Measurements from ENCODE around the gene WWTR1. TPM values are rescaled to one million over a fixed set of nuclear protein-coding genes. Genes with fewer than 3 reads are reported as not detected.

The WWTR1 gene
- total RNA-seq, 2 donors from 2014 or later: 17.3 to 18.5 TPM

- no peak overlapping the region for H3K27ac ChIP-seq (ENCODE audit: low read depth, low read length)
- H3K9me3 Mint-ChIP-seq: no peaks in the 10 kb centered on the region
- no peak overlapping the region for H3K4me3 ChIP-seq (ENCODE audit: low read length)
- no peaks in the 10 kb centered on the region for H3K27me3 Mint-ChIP-seq (ENCODE audit: insufficient read depth)
- H3K27ac Mint-ChIP-seq: no peak overlapping the region
- no peaks in the 10 kb centered on the region for H3K4me1 ChIP-seq (ENCODE audit: control insufficient read depth, insufficient read depth, low read length)
- H3K36me3 ChIP-seq (ENCODE audit: control insufficient read depth, insufficient read depth, low read length): no peaks in the 10 kb centered on the region
- WGBS, 2 experiments (ENCODE audit: insufficient coverage in 1 of 2, insufficient read length in 1 of 2): 90 to 91% methylated on average over 1 to 4 of the region's 4 CpGs
- TF ChIP-seq, protein P1, sequence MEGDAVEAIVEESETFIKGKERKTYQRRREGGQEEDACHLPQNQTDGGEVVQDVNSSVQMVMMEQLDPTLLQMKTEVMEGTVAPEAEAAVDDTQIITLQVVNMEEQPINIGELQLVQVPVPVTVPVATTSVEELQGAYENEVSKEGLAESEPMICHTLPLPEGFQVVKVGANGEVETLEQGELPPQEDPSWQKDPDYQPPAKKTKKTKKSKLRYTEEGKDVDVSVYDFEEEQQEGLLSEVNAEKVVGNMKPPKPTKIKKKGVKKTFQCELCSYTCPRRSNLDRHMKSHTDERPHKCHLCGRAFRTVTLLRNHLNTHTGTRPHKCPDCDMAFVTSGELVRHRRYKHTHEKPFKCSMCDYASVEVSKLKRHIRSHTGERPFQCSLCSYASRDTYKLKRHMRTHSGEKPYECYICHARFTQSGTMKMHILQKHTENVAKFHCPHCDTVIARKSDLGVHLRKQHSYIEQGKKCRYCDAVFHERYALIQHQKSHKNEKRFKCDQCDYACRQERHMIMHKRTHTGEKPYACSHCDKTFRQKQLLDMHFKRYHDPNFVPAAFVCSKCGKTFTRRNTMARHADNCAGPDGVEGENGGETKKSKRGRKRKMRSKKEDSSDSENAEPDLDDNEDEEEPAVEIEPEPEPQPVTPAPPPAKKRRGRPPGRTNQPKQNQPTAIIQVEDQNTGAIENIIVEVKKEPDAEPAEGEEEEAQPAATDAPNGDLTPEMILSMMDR (conservative IDR thresholded peaks at IDR 0.05): no peak
- no peaks in the 10 kb centered on the region for H3K36me3 Mint-ChIP-seq (ENCODE audit: low read depth)
- H3K4me3 Mint-ChIP-seq: no peak overlapping the region
- DNase-seq: no peak
- peaks cover 19% of the 10 kb centered on the region for H3K4me1 Mint-ChIP-seq
- no peak overlapping the region for H3K9ac ChIP-seq (ENCODE audit: extremely low read depth, low read length, poor library complexity, severe bottlenecking)
- no peaks in the 10 kb centered on the region for H3K27me3 ChIP-seq (ENCODE audit: control insufficient read depth, insufficient read depth, low read length, poor library complexity, severe bottlenecking)
- no peaks in the 10 kb centered on the region for H3K9me3 ChIP-seq (ENCODE audit: control insufficient read depth, low read length)
Measured at GRCh38 chr3:149590691-149591441, 67.0 kb downstream of the WWTR1 start.

GRCh38 chr3:149589332-149589731, 68.5 kb downstream of the WWTR1 start:
- Mint-ChIP-seq H3K27ac (no peak overlapping the region), H3K27me3 (ENCODE audit: insufficient read depth) (no peaks in the 10 kb centered on the region), H3K4me1 (peaks cover 16% of the 10 kb centered on the region), H3K9me3 (no peaks in the 10 kb centered on the region), H3K4me3 (no peak overlapping the region), H3K36me3 (ENCODE audit: low read depth) (no peaks in the 10 kb centered on the region)
- 86 to 92% methylated on average over 2 to 4 of the region's 4 CpGs for WGBS, 2 experiments (ENCODE audit: insufficient coverage in 1 of 2, insufficient read length in 1 of 2)
- TF ChIP-seq, protein P1 (conservative IDR thresholded peaks at IDR 0.05): no peak
- Histone ChIP-seq H3K27me3 (ENCODE audit: control insufficient read depth, insufficient read depth, low read length, poor library complexity, severe bottlenecking) (no peaks in the 10 kb centered on the region), H3K4me1 (ENCODE audit: control insufficient read depth, insufficient read depth, low read length) (no peaks in the 10 kb centered on the region), H3K36me3 (ENCODE audit: control insufficient read depth, insufficient read depth, low read length) (no peaks in the 10 kb centered on the region), H3K27ac (ENCODE audit: low read depth, low read length) (no peak overlapping the region), H3K9me3 (ENCODE audit: control insufficient read depth, low read length) (no peaks in the 10 kb centered on the region), H3K9ac (ENCODE audit: extremely low read depth, low read length, poor library complexity, severe bottlenecking) (no peak overlapping the region), H3K4me3 (ENCODE audit: low read length) (no peak overlapping the region)
- no peak for DNase-seq

- no peak overlapping the region for H3K4me3 ChIP-seq (ENCODE audit: low read length)
- Mint-ChIP-seq H3K4me1 (peaks cover 16% of the 10 kb centered on the region), H3K27ac (no peak overlapping the region), H3K9me3 (no peaks in the 10 kb centered on the region), H3K27me3 (ENCODE audit: insufficient read depth) (no peaks in the 10 kb centered on the region), H3K36me3 (ENCODE audit: low read depth) (no peaks in the 10 kb centered on the region), H3K4me3 (no peak overlapping the region)
- WGBS, 2 experiments (ENCODE audit: insufficient coverage in 1 of 2, insufficient read length in 1 of 2): 90 to 93% methylated on average over 4 of the region's 4 CpGs
- no peak overlapping the region for H3K27ac ChIP-seq (ENCODE audit: low read depth, low read length)
- H3K9me3 ChIP-seq (ENCODE audit: control insufficient read depth, low read length): no peaks in the 10 kb centered on the region
- no peaks in the 10 kb centered on the region for H3K4me1 ChIP-seq (ENCODE audit: control insufficient read depth, insufficient read depth, low read length)
- H3K9ac ChIP-seq (ENCODE audit: extremely low read depth, low read length, poor library complexity, severe bottlenecking): no peak overlapping the region
- H3K27me3 ChIP-seq (ENCODE audit: control insufficient read depth, insufficient read depth, low read length, poor library complexity, severe bottlenecking): no peaks in the 10 kb centered on the region
- DNase-seq: no peak
- no peaks in the 10 kb centered on the region for H3K36me3 ChIP-seq (ENCODE audit: control insufficient read depth, insufficient read depth, low read length)
- TF ChIP-seq, protein P1 (conservative IDR thresholded peaks at IDR 0.05): no peak
Measured at GRCh38 chr3:149588909-149589308, 68.9 kb downstream of the WWTR1 start.

Data from endodermal cell (in vitro differentiated cells).